ENCODE measurements around the gene CPNE5. TPM values are rescaled to one million over a fixed set of nuclear protein-coding genes. Genes with fewer than 3 reads are reported as not detected.
A peak's percentile ranks its signal among the peaks of the same experiment; 100 is the strongest.

CPNE5 gene
- polyA plus RNA-seq, 3 donors, result 0.47 to 0.85 (median 0.82) TPM

GRCh38 chr6:36800223-36801076, 38.8 kb downstream of the CPNE5 start:
- 76% methylated on average over 9 of the region's 10 CpGs for WGBS (ENCODE audit: insufficient coverage)
- Histone ChIP-seq H2AFZ (ENCODE audit: insufficient read depth, low read depth, low read length, poor library complexity, severe bottlenecking) (no peak overlapping the region), H4K20me1 (ENCODE audit: insufficient read depth, low read length) (no peaks in the 10 kb centered on the region), H3K4me3 (replicated peaks in 1 of 3; ENCODE audit: low read depth in 2 of 3, low read length in 3 of 3) (no peak overlapping the region), H3K36me3 (replicated peaks in 1 of 2; ENCODE audit: control insufficient read depth in 1 of 2, insufficient read depth in 2 of 2, low read length in 2 of 2) (no peaks in the 10 kb centered on the region), H3K79me2 (ENCODE audit: insufficient read depth, low read length) (no peaks in the 10 kb centered on the region), H3K9me3 (replicated peaks in 1 of 2; ENCODE audit: control insufficient read depth in 1 of 2, insufficient read depth in 1 of 2, low read length in 2 of 2) (no peaks in the 10 kb centered on the region), H3K27me3 (ENCODE audit: control insufficient read depth in 2 of 2, insufficient read depth in 2 of 2, low read length in 2 of 2) (no peaks in the 10 kb centered on the region), H3K4me2 (replicated peaks; ENCODE audit: extremely low read depth, low read length, poor library complexity, severe bottlenecking) (no peak overlapping the region), H3K4me1 (ENCODE audit: control insufficient read depth in 1 of 2, insufficient read depth in 2 of 2, low read length in 2 of 2) (no peaks in the 10 kb centered on the region), H3K27ac (ENCODE audit: low read depth in 1 of 2, low read length in 2 of 2) (no peak overlapping the region), H3K9ac (ENCODE audit: insufficient read depth, low read length, poor library complexity, severe bottlenecking) (no peak overlapping the region)
- Mint-ChIP-seq H3K9me3 (peaks cover 0 to 2% (median 0%) of the 10 kb centered on the region in 7 donors), H3K27ac (peak overlapping the region in 1 of 7 donors; percentile 4), H3K36me3 (no peaks in the 10 kb centered on the region), H3K4me1 (no peaks in the 10 kb centered on the region), H3K27me3 (ENCODE audit: low read depth in 3 of 3) (peaks cover 5 to 8% (median 7%) of the 10 kb centered on the region in 3 donors), H3K4me3 (no peak overlapping the region)
- no peak for TF ChIP-seq CTCF (IDR thresholded peaks at IDR 0.05)
- no peak for DNase-seq
- intact Hi-C loops (cut with micrococcal nuclease), result no loop called here

- H3K27ac Mint-ChIP-seq, result peak overlapping the region in 1 of 7 donors; percentile 28
- TF ChIP-seq CTCF (IDR thresholded peaks at IDR 0.05), result no peak
- no peaks in the 10 kb centered on the region for H4K20me1 ChIP-seq (ENCODE audit: insufficient read depth, low read length)
- no peak overlapping the region for H3K9ac ChIP-seq (ENCODE audit: insufficient read depth, low read length, poor library complexity, severe bottlenecking)
- no peaks in the 10 kb centered on the region for H3K9me3 ChIP-seq (replicated peaks in 1 of 2; ENCODE audit: control insufficient read depth in 1 of 2, insufficient read depth in 1 of 2, low read length in 2 of 2)
- H3K9me3 Mint-ChIP-seq, result peaks cover 0 to 2% (median 0%) of the 10 kb centered on the region in 7 donors
- H3K4me1 Mint-ChIP-seq, result no peaks in the 10 kb centered on the region
- no peaks in the 10 kb centered on the region for H3K27me3 ChIP-seq (ENCODE audit: control insufficient read depth in 2 of 2, insufficient read depth in 2 of 2, low read length in 2 of 2)
- intact Hi-C loops (cut with micrococcal nuclease), result no loop called here
- no peak overlapping the region for H3K27ac ChIP-seq (ENCODE audit: low read depth in 1 of 2, low read length in 2 of 2)
- DNase-seq, result no peak
- WGBS (ENCODE audit: insufficient coverage), result 100% methylated on average over 1 of the region's 3 CpGs
- H3K4me3 Mint-ChIP-seq, result no peak overlapping the region
- H3K4me1 ChIP-seq (ENCODE audit: control insufficient read depth in 1 of 2, insufficient read depth in 2 of 2, low read length in 2 of 2), result no peaks in the 10 kb centered on the region
- H2AFZ ChIP-seq (ENCODE audit: insufficient read depth, low read depth, low read length, poor library complexity, severe bottlenecking), result no peak overlapping the region
- no peaks in the 10 kb centered on the region for H3K36me3 Mint-ChIP-seq
- H3K27me3 Mint-ChIP-seq (ENCODE audit: low read depth in 3 of 3), result peaks cover 2 to 5% (median 5%) of the 10 kb centered on the region in 3 donors
- no peak overlapping the region for H3K4me2 ChIP-seq (replicated peaks; ENCODE audit: extremely low read depth, low read length, poor library complexity, severe bottlenecking)
- no peak overlapping the region for H3K4me3 ChIP-seq (replicated peaks in 1 of 3; ENCODE audit: low read depth in 2 of 3, low read length in 3 of 3)
- H3K79me2 ChIP-seq (ENCODE audit: insufficient read depth, low read length), result no peaks in the 10 kb centered on the region
- H3K36me3 ChIP-seq (replicated peaks in 1 of 2; ENCODE audit: control insufficient read depth in 1 of 2, insufficient read depth in 2 of 2, low read length in 2 of 2), result no peaks in the 10 kb centered on the region
Observed at GRCh38 chr6:36798852-36799251, 40.4 kb downstream of the CPNE5 start.

Measured in CD14-positive monocyte (primary cell).